Kidney (tissue), 14 donors: ENCODE measurements around the gene CYP2A7. TPM values are rescaled to one million over a fixed set of nuclear protein-coding genes. Genes with fewer than 3 reads are reported as not detected.
"Not testable (repeated sequence)": the region's sequence is repeated elsewhere in the genome, so short reads cannot be mapped to it uniquely, and the experiment has no call there.

Experiments used
- DNase-seq, 5 donors: peaks; one replicate each; pipeline ENCODE4 v3.0.0-alpha.2; 2013 to 2020
- FAIRE-seq: peaks from 2 replicates; lab custom pipeline; 2012; peaks lifted over from hg19 to GRCh38; lab: Jason Lieb, UNC
- H3K27ac ChIP-seq, 2 donors: one replicate each; pipeline ENCODE4 v1.7.0; 2013; ENCODE audit warnings: low read depth in 2 of 2, low read length in 2 of 2, inconsistent platforms in 1 of 2
- H3K27me3 ChIP-seq: one replicate; pipeline ENCODE4 v1.7.1; 2013; ENCODE audit warnings: low read length, inconsistent platforms; ENCODE audit not compliant: control insufficient read depth, insufficient read depth
- H3K36me3 ChIP-seq, 3 donors: one replicate each; pipeline versions ENCODE4 v1.7.0 to v1.7.1; 2013; ENCODE audit warnings: low read length in 3 of 3, control low read depth in 1 of 3, inconsistent platforms in 1 of 3; ENCODE audit not compliant: insufficient read depth in 3 of 3, control insufficient read depth in 2 of 3
- H3K4me1 ChIP-seq, 3 donors: one replicate each; pipeline versions ENCODE4 v1.7.0 to v1.7.1; 2013; ENCODE audit warnings: low read length in 3 of 3, inconsistent platforms in 1 of 3, low read depth in 1 of 3; ENCODE audit not compliant: control insufficient read depth in 2 of 3, insufficient read depth in 2 of 3
- H3K4me3 ChIP-seq, 3 donors: one replicate each; pipeline versions ENCODE4 v1.7.0 to v1.8.1; 2013; ENCODE audit warnings: low read length in 3 of 3, control low read depth in 1 of 3, inconsistent platforms in 1 of 3
- H3K9ac ChIP-seq, 3 donors: one replicate each; pipeline versions ENCODE4 v1.7.0 to v1.7.1; 2013; ENCODE audit warnings: low read length in 3 of 3, control low read depth in 1 of 3, inconsistent platforms in 1 of 3
- H3K9me3 ChIP-seq, 3 donors: one replicate each; pipeline versions ENCODE4 v1.7.0 to v1.7.1; 2013; ENCODE audit warnings: low read length in 3 of 3, control low read depth in 1 of 3, inconsistent platforms in 1 of 3; ENCODE audit not compliant: control insufficient read depth in 2 of 3, insufficient read depth in 1 of 3
- CTCF ChIP-seq: IDR thresholded peaks from 3 replicates; pipeline ENCODE4 v1.5.1; 2012; ENCODE audit warnings: mild to moderate bottlenecking, moderate library complexity, borderline replicate concordance; ENCODE audit not compliant: insufficient read depth; ENCODE audit errors: extremely low read depth
- intact Hi-C: fragments of 100-400 bp; cut with DNase I; formaldehyde crosslinking; loops from one replicate; pipeline ENCODE4 v1.11.1; 2022
- polyA plus RNA-seq: library from polyadenylated mRNA; stranded (reverse); fragments of 350-450 nt; fragmentation: Illumina TruSeq; extraction: RNeasy Lipid Tissue Mini Kit (QIAGEN cat#74804); gene quantifications from one replicate; pipeline ENCODE4 v1.2.3, GENCODE V29; 2014; ENCODE audit warnings: low read depth, low replicate concordance; ENCODE audit not compliant: insufficient read depth
- total RNA-seq: library from RNA; stranded (reverse); fragmentation: NEBNext Ultra II Directional; extraction: Animal tissue kit (Norgen Biotek cat#: 25700); gene quantifications from one replicate; pipeline ENCODE4 v1.2.1, GENCODE V29; 2021
- donor health status: control.
- donor health status: control.
- donor health status: control.
- donor health status: control.
- donor health status: control.
- donor health status: DM: yes; HTN: yes; CAD: no.
- donor health status: Normal renal cell carcinoma (clear cell type).

The CYP2A7 gene
- total and polyA plus RNA-seq, 2 donors from 2014 or later, result not detected

GRCh38 chr19:40831502-40832430 lies 50.3 kb downstream of the CYP2A7 start:
- no peak for TF ChIP-seq CTCF
- FAIRE-seq, result no peak
- Histone ChIP-seq H3K27ac (no peak overlapping the region), H3K27me3 (no peaks in the 10 kb centered on the region), H3K4me1 (no peaks in the 10 kb centered on the region), H3K36me3 (peaks cover 2 to 5% (median 3%) of the 10 kb centered on the region in 3 donors), H3K9me3 (no peaks in the 10 kb centered on the region), H3K9ac (no peak overlapping the region), H3K4me3 (no peak overlapping the region)
- peak in 1 of 5 donors; percentile 44 for DNase-seq
- intact Hi-C loops, result no loop called here

- DNase-seq, H3K27ac ChIP-seq, H3K9me3 ChIP-seq: not testable (repeated sequence)
Measured at GRCh38 chr19:40830741-40831140, 51.3 kb downstream of the CYP2A7 start.

GRCh38 chr19:40829205-40829604 lies 52.8 kb downstream of the CYP2A7 start:
- H3K4me1 ChIP-seq, result no peaks in the 10 kb centered on the region
- FAIRE-seq (no peak), DNase-seq (no peak)
- intact Hi-C loops, result no loop called here
- no peak for TF ChIP-seq CTCF
- no peak overlapping the region for H3K27ac ChIP-seq
- no peak overlapping the region for H3K9ac ChIP-seq
- H3K9me3 ChIP-seq, result peaks cover 0 to 1% (median 0%) of the 10 kb centered on the region in 3 donors
- H3K36me3 ChIP-seq, result peaks cover 2 to 5% (median 3%) of the 10 kb centered on the region in 3 donors
- no peaks in the 10 kb centered on the region for H3K27me3 ChIP-seq
- H3K4me3 ChIP-seq, result no peak overlapping the region

More at GRCh38 chr19:40830741-40831140, 51.3 kb downstream of the CYP2A7 start:
- H3K9ac ChIP-seq, H3K4me1 ChIP-seq, H3K36me3 ChIP-seq, intact Hi-C loops, FAIRE-seq, H3K27me3 ChIP-seq, H3K4me3 ChIP-seq: not testable (repeated sequence)
